NCI-H2029 (cell line): ENCODE measurements around the gene HBG2.
"Not testable (repeated sequence)": the region's sequence is repeated elsewhere in the genome, so short reads cannot be mapped to it uniquely, and the experiment has no call there.

Source experiments
- DNase-seq: peaks from one replicate; lab custom pipeline; 2025; lab: John Stamatoyannopoulos, UW

Gene HBG2

GRCh38 chr11:5254646-5255413 lies at the start of gene HBG2:
Gene HBG2, minus strand, starts transcription at chr11:5254781. Its CDS starts 53 bp downstream, at chr11:5254728.
- DNase-seq, result not testable (repeated sequence)

- DNase-seq, result no peak
Observed at GRCh38 chr11:5304046-5304445, 49.5 kb upstream of the HBG2 start.

DNA sequence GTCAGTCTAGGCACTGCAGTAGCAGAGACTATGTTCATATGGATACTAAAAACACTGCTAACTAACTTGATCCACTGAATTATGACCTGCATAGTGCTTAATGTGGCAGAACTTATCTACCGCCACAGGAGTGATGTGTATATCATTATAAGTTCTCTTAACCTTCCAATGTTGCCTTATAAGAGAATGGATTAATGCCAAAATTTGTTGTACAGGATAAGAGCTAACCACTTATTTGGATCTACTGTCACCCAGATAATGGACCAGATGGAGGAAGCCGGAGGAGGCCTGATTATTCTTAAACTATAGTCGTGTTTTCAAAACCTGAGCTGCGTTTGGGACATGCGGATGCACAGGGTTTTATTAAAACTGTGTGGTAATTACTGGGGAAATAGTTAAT lies 49.0 kb upstream of the HBG2 start:
- no peak for DNase-seq

DNA sequence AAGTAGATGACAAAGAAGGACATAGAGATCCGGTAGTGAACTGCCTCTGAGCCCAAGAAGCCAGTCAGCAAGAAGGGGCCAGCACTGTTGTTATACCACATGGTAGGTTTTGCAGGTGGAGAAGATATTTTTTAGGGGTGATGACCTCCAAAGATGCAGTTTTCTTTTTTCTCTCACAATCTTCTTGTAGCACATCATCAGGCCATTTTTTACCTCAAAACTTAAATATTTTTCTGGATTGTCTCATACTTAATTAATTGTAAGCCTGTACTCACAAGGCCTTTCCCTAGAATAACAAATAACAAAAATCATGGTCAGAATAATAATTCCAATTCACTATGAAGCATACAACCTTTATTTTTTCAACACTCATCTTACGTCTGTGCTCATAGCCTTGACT lies 47.3 kb upstream of the HBG2 start, which contains the start of gene OR51B4:
TSS of gene OR51B4 (minus strand) at position 101 of the 400 bp plus-strand sequence. CDS start at position 101, 0 bp downstream.
- no peak for DNase-seq

DNA sequence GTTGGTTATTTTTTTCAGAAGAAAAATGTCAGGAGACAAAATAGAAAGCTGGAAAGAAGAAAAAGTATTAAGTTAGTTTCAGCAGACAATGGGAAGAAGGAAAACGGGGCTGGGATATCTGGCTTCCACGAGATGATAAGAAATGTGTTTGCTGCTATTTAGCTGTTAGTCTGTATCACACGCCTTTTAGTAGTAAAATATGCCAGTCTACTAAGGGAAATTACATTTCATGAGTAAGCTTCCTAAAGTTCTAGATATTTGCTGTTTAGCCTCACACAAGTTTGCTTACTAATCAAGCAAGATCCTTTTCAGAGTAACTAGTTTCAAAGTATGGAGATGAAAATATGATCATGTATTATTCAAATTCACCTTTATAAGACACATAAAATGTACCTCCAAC lies 45.7 kb upstream of the HBG2 start:
- DNase-seq, result no peak

DNA sequence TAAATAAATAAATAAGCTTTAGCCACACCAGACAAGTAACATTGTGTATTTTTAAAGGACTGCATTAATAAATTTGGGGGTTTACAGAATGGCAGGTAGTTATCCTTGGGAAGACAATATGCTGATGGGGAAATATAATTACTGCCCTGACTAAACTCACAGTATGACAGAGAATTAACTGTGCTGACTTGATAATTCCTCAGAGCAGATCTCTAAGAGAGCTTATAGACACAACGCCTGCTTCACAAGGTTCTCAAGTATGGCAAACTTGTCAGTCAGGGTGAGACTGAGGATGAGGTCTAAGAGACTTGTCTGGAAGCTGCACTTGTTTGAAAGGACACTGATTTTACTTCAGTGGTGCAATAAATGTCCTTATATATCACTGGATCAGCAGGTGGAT lies 43.9 kb upstream of the HBG2 start:
- no peak for DNase-seq

DNA sequence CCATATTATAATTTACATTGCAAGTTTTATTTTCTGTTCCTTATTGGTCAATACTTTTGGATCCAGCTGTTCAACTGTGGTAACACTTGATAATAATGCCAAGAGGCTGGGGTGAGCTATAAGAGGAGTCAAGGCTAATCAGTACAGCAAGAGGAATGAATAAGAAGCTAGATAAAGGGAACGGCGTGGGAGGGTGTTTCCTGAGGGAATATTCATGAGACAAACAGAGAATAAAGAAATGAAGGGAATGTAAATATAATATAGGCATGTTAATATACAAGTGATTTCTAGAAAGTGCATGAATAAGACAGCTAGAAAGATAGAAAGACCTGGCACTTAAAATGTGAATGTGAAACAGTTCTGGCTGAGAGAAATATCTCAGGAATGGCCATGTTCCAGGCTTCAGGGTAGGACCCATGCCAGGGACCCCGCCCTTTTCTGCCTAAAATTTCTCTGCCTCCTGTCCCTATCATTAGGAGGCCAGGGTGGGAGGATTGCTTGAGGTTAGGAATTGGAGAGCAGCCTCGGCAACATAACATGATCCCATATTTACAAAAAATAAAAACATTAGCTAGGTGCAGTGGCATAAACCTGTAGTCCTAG lies 43.2 kb upstream of the HBG2 start:
- no peak for DNase-seq

- not testable (repeated sequence) for DNase-seq
Observed at GRCh38 chr11:5294342-5294995, 39.9 kb upstream of the HBG2 start.

GRCh38 chr11:5293028-5293427 lies 38.4 kb upstream of the HBG2 start:
- DNase-seq, result no peak

DNA sequence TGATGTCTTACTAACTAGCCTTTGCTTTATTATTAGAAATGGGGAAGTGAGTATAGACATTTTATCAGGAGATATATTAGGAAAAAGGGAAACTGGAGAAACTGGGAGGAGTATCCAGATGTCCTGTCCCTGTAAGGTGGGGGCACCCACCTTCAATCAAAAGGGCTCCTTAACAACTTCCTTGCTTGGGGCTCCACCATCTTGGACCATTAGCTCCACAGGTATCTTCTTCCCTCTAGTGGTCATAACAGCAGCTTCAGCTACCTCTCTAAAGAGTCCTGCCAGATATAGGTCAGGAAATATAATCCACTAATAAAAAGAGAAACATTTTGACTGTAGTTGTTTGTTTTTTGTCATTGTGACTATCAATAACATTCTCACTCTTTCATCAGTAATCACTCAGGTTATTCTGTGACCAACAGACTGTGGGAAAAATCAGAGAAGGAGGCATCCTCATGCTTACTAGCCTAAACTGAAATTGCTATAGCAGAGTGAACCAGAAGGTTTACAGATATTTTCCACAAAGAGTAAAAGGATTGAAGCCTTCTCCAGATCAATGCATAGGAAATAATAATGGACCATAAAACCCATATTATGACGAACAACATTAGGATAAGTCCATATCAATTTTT lies 36.7 kb upstream of the HBG2 start:
- DNase-seq, result no peak

GRCh38 chr11:5290106-5290505 lies 35.5 kb upstream of the HBG2 start:
- DNase-seq, result no peak

- DNase-seq, result no peak
Observed at GRCh38 chr11:5289696-5290095, 35.1 kb upstream of the HBG2 start.

- DNase-seq, result no peak
Observed at GRCh38 chr11:5288906-5289550, 34.4 kb upstream of the HBG2 start.

GRCh38 chr11:5288108-5288905 lies 33.7 kb upstream of the HBG2 start:
- no peak for DNase-seq

- DNase-seq, result no peak
Observed at GRCh38 chr11:5286901-5287300, 32.3 kb upstream of the HBG2 start.

DNA sequence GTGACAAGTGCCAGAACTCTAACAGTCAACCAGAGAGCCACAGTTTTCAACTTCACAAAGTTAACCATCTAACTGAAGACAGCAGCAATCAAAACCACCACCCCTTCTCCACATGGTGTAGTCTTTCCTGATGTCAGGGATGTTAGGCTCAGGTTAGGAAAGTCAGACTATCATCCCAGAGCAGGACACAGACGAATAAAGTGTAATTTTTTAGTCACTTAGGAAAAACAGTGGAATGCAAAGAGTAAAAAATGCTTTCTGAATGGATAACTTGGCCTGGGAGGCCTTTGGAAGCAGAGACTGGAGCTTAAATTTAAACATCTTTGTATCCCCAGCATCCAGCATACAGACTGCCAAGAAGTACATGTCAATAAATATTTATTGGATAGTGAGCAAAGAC lies 31.8 kb upstream of the HBG2 start:
- no peak for DNase-seq

DNA sequence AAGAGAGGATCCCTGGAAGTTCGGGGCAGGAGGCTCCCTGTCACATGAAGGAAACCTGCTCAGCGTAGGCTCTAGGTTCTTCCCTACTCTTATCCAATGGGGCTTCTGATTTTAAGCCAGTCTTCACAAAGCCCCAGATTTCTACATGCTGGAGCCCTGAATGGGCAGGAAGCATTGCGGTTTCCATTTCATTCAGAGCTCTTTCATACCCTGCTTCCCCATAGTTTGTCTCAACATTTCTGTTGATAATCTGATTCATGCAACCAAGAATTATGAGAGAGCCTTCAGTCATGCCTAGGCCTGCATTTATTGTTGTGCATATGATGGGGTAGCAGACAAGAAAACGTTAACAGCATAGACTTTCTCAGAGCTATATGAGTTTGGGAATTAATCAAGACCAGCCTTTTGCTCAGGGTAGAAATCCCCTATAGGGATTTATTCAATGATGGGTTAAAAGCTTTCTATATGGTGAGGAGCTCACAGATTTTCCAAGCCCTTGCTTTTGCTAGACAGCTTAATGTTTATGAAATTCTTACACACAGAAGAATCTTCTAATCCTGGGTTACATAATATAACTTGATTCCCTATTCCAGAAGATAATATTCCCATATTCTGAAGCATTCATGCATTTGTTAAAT lies 31.2 kb upstream of the HBG2 start:
- DNase-seq, result no peak

DNA sequence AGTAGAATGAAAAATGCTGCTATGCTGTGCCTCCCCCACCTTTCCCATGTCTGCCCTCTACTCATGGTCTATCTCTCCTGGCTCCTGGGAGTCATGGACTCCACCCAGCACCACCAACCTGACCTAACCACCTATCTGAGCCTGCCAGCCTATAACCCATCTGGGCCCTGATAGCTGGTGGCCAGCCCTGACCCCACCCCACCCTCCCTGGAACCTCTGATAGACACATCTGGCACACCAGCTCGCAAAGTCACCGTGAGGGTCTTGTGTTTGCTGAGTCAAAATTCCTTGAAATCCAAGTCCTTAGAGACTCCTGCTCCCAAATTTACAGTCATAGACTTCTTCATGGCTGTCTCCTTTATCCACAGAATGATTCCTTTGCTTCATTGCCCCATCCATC lies 30.1 kb upstream of the HBG2 start:
- no peak for DNase-seq

DNA sequence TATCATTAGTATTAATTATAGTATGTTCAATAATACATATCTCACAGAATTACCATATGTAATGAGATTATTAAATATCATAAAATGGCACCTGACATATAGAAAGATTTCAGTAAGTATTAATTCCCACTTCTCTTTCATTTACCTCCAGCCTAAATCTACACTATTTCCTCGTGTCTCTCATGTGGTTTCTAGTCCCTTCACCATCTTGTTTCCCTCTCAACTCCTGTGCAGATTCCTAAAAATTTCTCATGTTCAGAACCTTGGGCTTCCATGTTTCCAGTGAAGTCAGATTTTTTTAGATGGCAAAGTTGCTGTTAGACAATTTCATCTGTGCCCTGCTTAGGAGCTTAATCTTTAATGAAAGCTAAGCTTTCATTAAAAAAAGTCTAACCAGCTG lies 29.3 kb upstream of the HBG2 start:
- DNase-seq, result no peak

GRCh38 chr11:5283086-5283485 lies 28.5 kb upstream of the HBG2 start:
- DNase-seq, result no peak

DNA sequence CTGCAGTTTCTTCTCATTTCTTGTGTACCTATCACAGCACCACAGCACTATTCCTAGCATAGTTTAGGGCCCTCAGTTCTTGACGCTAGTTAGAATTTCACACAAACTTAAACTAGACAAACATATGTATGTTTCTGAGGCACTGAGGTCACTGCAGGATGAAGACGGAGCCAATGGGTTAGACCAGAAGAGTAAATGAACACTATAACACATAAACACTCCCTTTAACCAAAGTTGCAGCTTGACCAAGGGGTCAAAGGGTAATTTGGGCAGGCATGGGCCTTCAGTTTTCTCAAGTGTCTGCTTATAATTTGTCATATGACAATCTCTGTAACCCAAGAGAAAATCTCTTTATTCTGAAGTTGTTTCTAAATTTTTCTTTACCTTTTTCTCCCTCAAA lies 28.0 kb upstream of the HBG2 start:
- DNase-seq, result no peak
